Chondrocyte (in vitro differentiated cells): Measurements from ENCODE around the gene ABCD2. TPM values are rescaled to one million over a fixed set of nuclear protein-coding genes. Genes with fewer than 3 reads are reported as not detected.
"Not testable (repeated sequence)": the region's sequence is repeated elsewhere in the genome, so short reads cannot be mapped to it uniquely, and the experiment has no call there.

Source experiments
- DNase-seq: peaks from one replicate; pipeline ENCODE4 v3.0.0; 2021; ENCODE audit warnings: mixed read lengths, low spot score
- H3K27ac Mint-ChIP-seq: one replicate; pipeline ENCODE4 v1.8.0; 2021; ENCODE audit warnings: mild to moderate bottlenecking, moderate library complexity, mixed read lengths; ENCODE audit not compliant: unreplicated experiment
- H3K27me3 Mint-ChIP-seq: 2 replicates; pipeline ENCODE4 v1.8.0; 2021; ENCODE audit warnings: low read depth, mixed read lengths
- H3K36me3 Mint-ChIP-seq: 2 replicates; pipeline ENCODE4 v1.8.0; 2021; ENCODE audit warnings: low read depth, mixed read lengths
- H3K4me1 Mint-ChIP-seq: 2 replicates; pipeline ENCODE4 v1.8.0; 2021; ENCODE audit warnings: low read depth, mild to moderate bottlenecking, mixed read lengths
- H3K4me3 Mint-ChIP-seq: one replicate; pipeline ENCODE4 v1.8.0; 2021; ENCODE audit warnings: mild to moderate bottlenecking, moderate library complexity, mixed read lengths; ENCODE audit not compliant: unreplicated experiment
- H3K9me3 Mint-ChIP-seq: 2 replicates; pipeline ENCODE4 v1.8.0; 2021; ENCODE audit warnings: low read depth, mixed read lengths
- CTCF ChIP-seq: fragments of 200-600 bp; sonication (generic); IDR thresholded peaks from 2 replicates; pipeline ENCODE4 v1.5.0; 2021; ENCODE audit warnings: antibody characterized with exemption, mild to moderate bottlenecking, moderate library complexity
- total RNA-seq: library from RNA; stranded (reverse); gene quantifications from 3 replicates; pipeline ENCODE4 v1.2.1, GENCODE V29; 2021

ABCD2 gene
- total RNA-seq, 1 donor from 2014 or later = 0.07 TPM

GRCh38 chr12:39532448-39532847, 87.2 kb downstream of the ABCD2 start:
- no peaks in the 10 kb centered on the region for H3K4me1 Mint-ChIP-seq
- no peak for TF ChIP-seq CTCF
- H3K36me3 Mint-ChIP-seq = no peaks in the 10 kb centered on the region
- H3K9me3 Mint-ChIP-seq = no peaks in the 10 kb centered on the region
- H3K27me3 Mint-ChIP-seq = peaks cover 9% of the 10 kb centered on the region
- no peak for DNase-seq
- H3K4me3 Mint-ChIP-seq = no peak overlapping the region
- no peak overlapping the region for H3K27ac Mint-ChIP-seq

GRCh38 chr12:39526974-39527373, 92.6 kb downstream of the ABCD2 start:
- TF ChIP-seq CTCF = no peak
- H3K27me3 Mint-ChIP-seq = peaks cover 7% of the 10 kb centered on the region
- H3K36me3 Mint-ChIP-seq = no peaks in the 10 kb centered on the region
- no peaks in the 10 kb centered on the region for H3K4me1 Mint-ChIP-seq
- H3K27ac Mint-ChIP-seq = no peak overlapping the region
- DNase-seq = no peak
- no peak overlapping the region for H3K4me3 Mint-ChIP-seq
- no peaks in the 10 kb centered on the region for H3K9me3 Mint-ChIP-seq

- peaks cover 25% of the 10 kb centered on the region for H3K9me3 Mint-ChIP-seq
- not testable (repeated sequence) for DNase-seq, H3K27ac Mint-ChIP-seq
Observed at GRCh38 chr12:39522167-39522566, 97.4 kb downstream of the ABCD2 start.

GRCh38 chr12:39510001-39510400, 109.6 kb downstream of the ABCD2 start:
- no peak for TF ChIP-seq CTCF
- Mint-ChIP-seq H3K9me3 (peaks cover 19% of the 10 kb centered on the region), H3K4me1 (no peaks in the 10 kb centered on the region), H3K27ac (no peak overlapping the region), H3K27me3 (peaks cover 7% of the 10 kb centered on the region), H3K4me3 (no peak overlapping the region), H3K36me3 (no peaks in the 10 kb centered on the region)
- no peak for DNase-seq

More at GRCh38 chr12:39522167-39522566, 97.4 kb downstream of the ABCD2 start:
- not testable (repeated sequence) for H3K27me3 Mint-ChIP-seq, H3K4me1 Mint-ChIP-seq, H3K36me3 Mint-ChIP-seq, H3K4me3 Mint-ChIP-seq

- H3K36me3 Mint-ChIP-seq = no peaks in the 10 kb centered on the region
- no peak for TF ChIP-seq CTCF
- peaks cover under 1% of the 10 kb centered on the region for H3K9me3 Mint-ChIP-seq
- no peaks in the 10 kb centered on the region for H3K27me3 Mint-ChIP-seq
- no peak for DNase-seq
- no peak overlapping the region for H3K4me3 Mint-ChIP-seq
- peaks cover 4% of the 10 kb centered on the region for H3K4me1 Mint-ChIP-seq
- H3K27ac Mint-ChIP-seq = no peak overlapping the region
Observed at GRCh38 chr12:39505554-39505953, 114.0 kb downstream of the ABCD2 start.

- no peak for TF ChIP-seq CTCF
- H3K4me3 Mint-ChIP-seq = no peak overlapping the region
- H3K36me3 Mint-ChIP-seq = no peaks in the 10 kb centered on the region
- DNase-seq = no peak
- H3K4me1 Mint-ChIP-seq = peaks cover 4% of the 10 kb centered on the region
- no peaks in the 10 kb centered on the region for H3K9me3 Mint-ChIP-seq
- H3K27ac Mint-ChIP-seq = no peak overlapping the region
- H3K27me3 Mint-ChIP-seq = no peaks in the 10 kb centered on the region
Observed at GRCh38 chr12:39505023-39505422, 114.6 kb downstream of the ABCD2 start.
